AG04450 (cell line): ENCODE data around the gene NTM. TPM values are rescaled to one million over a fixed set of nuclear protein-coding genes. Genes with fewer than 3 reads are reported as not detected.

Experiments
- CTCF ChIA-PET: fragments of 300-600, 350-600 bp; formaldehyde crosslinking; extraction: SDS; loops from one replicate; lab custom pipeline; 2022; ENCODE audit warnings: antibody characterized with exemption, inconsistent platforms; lab: Charles Lee
- POLR2A ChIA-PET: fragments of 350-600 bp; formaldehyde crosslinking; extraction: SDS; loops from one replicate; lab custom pipeline; 2021; ENCODE audit warnings: antibody characterized with exemption, inconsistent platforms; lab: Yijun Ruan, JAX
- DNase-seq: peaks from one replicate; pipeline ENCODE4 v3.0.0-alpha.2; 2011; ENCODE audit warnings: low read depth, low spot score
- H3K27ac ChIP-seq: one replicate; pipeline ENCODE4 v1.5.1; 2012; ENCODE audit warnings: low read depth, low read length, control low read depth
- H3K27me3 ChIP-seq: one replicate; pipeline ENCODE4 v1.6.0; 2012; ENCODE audit warnings: low read length; ENCODE audit not compliant: control insufficient read depth, insufficient read depth
- H3K4me3 ChIP-seq: 2 replicates; pipeline ENCODE4 v1.5.1; 2011; ENCODE audit warnings: mild to moderate bottlenecking, low read depth, low read length, control low read depth
- H3K9me3 ChIP-seq: 2 replicates; pipeline ENCODE4 v1.5.1; 2012; ENCODE audit warnings: low read length; ENCODE audit not compliant: control insufficient read depth, insufficient read depth
- CTCF ChIP-seq: IDR thresholded peaks from 2 replicates; pipeline ENCODE4 v1.5.1; 2011; ENCODE audit warnings: low read depth, low read length, control low read depth, inconsistent platforms
- polyA plus RNA-seq: library from polyadenylated mRNA; depleted of rRNA; stranded (reverse); fragments of >200 nt; gene quantifications from 2 replicates; pipeline ENCODE4 v1.2.3, GENCODE V29; 2011

The NTM gene
- polyA plus RNA-seq, 1 experiment, result 26.9 TPM

GRCh38 chr11:131373095-131373725, 2.8 kb downstream of the NTM start:
- POLR2A ChIA-PET, result no interaction called here
- Histone ChIP-seq H3K9me3 (no peaks in the 10 kb centered on the region), H3K27ac (no peak overlapping the region), H3K4me3 (no peak overlapping the region), H3K27me3 (peaks cover 28% of the 10 kb centered on the region)
- CTCF ChIA-PET, result no interaction called here
- no peak for TF ChIP-seq CTCF
- no peak for DNase-seq

GRCh38 chr11:131373756-131374155, 3.3 kb downstream of the NTM start:
- Histone ChIP-seq H3K27ac (no peak overlapping the region), H3K9me3 (no peaks in the 10 kb centered on the region), H3K27me3 (peaks cover 28% of the 10 kb centered on the region), H3K4me3 (no peak overlapping the region)
- TF ChIP-seq CTCF, result no peak
- DNase-seq, result no peak
- ChIA-PET POLR2A (no interaction called here), CTCF (no interaction called here)

- Histone ChIP-seq H3K27ac (no peak overlapping the region), H3K9me3 (no peaks in the 10 kb centered on the region), H3K4me3 (no peak overlapping the region), H3K27me3 (peaks cover 22% of the 10 kb centered on the region)
- no peak for DNase-seq
- TF ChIP-seq CTCF, result no peak
- ChIA-PET POLR2A (no interaction called here), CTCF (no interaction called here)
Measured at GRCh38 chr11:131375421-131375820, 5.0 kb downstream of the NTM start.

GRCh38 chr11:131375915-131376314, 5.5 kb downstream of the NTM start:
- POLR2A ChIA-PET, result no interaction called here

More at GRCh38 chr11:131375915-131376314, 5.5 kb downstream of the NTM start:
- no peak for TF ChIP-seq CTCF
- Histone ChIP-seq H3K27ac (no peak overlapping the region), H3K4me3 (no peak overlapping the region), H3K27me3 (peaks cover 17% of the 10 kb centered on the region), H3K9me3 (no peaks in the 10 kb centered on the region)
- DNase-seq, result no peak
- CTCF ChIA-PET, result interaction anchor here (0.6 kb wide), 1 partner anchor 61 kb away, joined by 3 read pairs; no protein-coding TSS in a partner anchor
